HL-60/S4 treated with phorbol 12-myristate 13-acetate at 8.2 ng/mL for 4 days and 3 days (cell line): ENCODE data around the gene PCARE.
"Not testable (repeated sequence)": the region's sequence is repeated elsewhere in the genome, so short reads cannot be mapped to it uniquely, and the experiment has no call there.

Experiments
- in situ Hi-C: fragments of 300-500 bp; cut with MboI; formaldehyde crosslinking; loops from 2 replicates; pipeline ENCODE4 v1.15.0; 2022; ENCODE audit warnings: low sequenced_read_pairs

Gene PCARE

DNA sequence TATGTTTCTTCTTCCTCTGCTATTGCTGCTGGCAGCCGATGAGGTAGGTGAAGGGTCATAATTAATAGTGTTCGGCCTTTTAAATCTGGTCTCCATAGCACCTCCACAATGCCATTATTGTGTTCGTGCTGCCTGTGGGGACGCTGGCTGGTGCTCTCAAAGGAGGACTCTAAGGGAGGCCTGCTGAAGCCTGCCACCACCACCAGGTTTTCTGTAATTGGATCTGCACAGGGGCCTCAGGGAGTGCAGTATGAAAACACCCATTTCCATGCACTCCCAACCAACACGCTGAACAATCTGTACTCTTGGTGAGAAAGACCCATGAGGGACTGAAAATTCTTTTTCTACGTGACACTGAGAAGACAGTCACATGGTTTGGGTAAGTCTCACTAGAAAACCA is 23.2 kb upstream of the PCARE start:
- in situ Hi-C loops = no loop called here

DNA sequence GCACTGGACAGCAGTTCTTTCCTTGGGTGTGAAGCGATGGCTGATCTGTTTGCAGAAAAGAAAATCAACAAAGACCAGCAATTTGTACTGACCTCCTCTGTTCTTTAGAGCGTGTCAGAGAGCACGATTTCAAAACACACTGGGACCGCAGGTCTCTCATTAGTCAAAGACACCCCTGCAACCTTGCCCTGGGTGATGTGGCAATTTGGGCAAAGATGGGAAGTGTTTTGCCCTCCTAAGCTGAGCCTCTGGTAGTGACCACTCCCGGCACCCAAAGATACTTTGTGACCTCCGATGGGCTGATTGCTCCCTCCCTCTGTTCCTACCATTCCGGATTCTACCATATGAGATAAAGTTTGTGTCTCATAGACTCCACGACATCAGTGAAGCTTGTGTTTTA is 22.6 kb upstream of the PCARE start:
- in situ Hi-C loops = no loop called here

DNA sequence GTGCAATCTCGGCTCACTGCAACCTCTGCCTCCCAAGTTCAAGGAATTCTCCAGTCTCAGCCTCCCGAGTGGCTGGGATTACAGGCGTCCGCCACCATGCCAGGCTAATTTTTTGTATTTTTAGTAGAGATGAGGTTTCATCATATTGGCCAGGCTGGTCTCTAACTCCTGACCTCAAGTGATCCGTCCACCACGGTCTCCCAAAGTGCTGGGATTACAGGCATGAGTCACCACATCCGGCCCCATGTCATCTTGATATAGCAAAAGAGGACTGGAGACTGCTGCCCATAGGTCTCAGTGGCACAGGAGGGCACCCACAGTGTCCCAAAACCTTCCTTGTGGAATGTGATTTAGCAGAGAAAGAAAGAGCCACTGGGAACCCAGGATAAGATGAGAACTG is 16.0 kb upstream of the PCARE start:
- in situ Hi-C loops = not testable (repeated sequence)

DNA sequence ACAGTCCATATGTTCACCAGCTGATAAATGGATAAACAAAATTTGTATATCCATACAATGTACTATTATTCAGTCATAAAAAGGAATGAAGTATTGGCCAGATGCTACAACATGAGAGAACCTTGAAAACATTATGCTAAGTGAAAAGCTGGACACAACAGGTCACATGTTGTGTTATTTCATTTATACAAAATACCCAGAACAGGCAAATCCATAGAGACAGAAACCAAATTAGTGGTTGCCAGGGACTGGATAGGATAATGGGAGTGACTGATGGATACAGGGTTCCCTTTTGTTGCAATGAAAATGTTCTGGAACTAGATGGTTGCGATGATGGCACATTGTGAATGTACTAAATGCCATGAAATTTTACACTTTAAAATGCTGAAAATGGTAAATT is 10.2 kb upstream of the PCARE start:
- in situ Hi-C loops = no loop called here

DNA sequence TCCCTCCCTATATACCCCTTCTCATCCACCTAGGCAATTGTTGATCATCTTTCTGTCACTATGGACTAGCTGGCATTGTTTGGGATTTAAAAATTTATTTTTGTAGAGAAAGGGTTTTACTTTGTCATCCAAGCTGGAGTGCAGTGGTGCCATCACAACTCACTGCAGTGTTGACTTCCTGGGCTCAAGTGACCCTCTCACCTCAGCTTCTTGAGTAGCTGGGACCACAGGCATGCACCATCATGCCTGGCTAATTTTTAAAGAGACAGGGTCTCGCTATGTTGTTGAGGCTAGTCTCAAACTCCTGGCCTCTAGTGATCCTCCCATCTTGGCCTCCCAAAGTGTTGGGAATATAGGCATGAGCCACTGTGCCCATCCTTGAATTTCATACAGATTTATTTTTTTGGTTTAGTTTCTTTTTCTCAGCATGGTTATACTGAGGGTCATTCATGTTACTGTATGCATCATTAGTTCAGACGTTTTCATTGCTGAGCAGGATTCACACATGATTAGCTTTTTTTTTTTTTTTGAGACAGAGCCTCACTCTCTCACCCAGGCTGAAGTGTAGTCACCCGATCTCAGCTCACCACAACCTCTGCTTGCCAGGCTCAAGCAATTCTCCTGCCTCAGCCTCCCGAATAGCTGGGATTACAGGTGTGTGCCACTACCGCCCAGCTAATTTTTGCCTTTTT is 8.6 kb upstream of the PCARE start:
- in situ Hi-C loops = no loop called here

DNA sequence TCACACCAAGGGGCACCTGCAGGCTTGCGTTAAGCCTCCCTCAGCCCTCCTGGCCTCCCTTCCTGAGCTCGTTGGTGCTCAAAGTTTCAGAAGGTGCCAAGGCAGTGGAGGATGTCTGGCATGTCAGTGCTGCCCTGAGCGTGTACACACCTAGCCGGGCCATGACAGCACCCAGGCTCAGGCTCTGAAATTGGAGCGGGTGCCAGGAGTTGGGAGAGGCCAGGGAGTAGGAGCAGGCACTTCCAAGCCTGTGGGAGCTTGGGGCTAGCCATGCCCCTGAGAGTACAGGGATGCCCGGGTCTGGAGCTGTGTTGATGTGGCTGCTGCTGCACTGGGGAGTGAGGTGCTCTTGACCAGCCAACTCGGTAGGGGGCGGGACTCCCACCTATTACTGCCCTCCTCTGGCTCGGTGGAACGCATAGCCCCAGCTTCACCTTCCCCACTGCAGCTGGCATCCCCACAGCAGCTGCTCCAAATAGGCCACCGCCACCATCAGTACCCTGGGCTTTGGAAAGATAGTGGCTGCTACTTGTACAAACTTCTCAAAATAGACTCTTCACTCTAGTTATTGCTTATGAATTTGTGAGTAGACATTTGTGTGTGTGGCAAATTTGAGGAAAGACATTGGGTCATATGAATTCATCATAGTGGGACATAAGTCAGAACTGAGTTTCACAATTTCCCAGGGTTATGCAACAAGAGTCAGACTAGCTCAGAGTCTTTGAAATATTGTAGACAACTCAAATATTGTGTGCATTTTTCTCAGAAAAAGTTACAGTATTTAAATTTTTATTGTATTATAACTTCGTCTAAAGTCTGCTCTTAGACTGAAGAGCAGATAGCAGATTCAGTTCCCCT is 6.8 kb upstream of the PCARE start:
- in situ Hi-C loops = no loop called here

DNA sequence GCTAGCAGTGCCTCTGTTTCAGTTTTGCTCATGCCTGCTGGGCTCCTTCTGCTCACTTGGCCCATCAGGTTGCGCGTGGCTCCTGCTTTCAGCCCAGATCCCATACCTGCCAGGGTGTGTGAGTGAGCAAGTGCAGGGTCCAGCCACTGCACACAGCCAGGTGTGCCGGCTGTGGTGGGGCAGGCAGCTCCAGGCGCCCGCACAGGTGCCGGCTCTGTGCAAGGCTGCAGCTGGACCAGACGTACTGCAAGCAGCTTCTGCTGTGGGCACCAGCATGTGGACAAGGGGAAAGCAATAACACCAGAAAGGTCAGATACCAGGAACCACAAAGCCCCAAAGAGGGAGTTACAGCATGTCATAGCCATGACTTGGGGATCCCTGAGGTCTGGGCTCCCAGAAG is 5.6 kb upstream of the PCARE start:
- in situ Hi-C loops = no loop called here

DNA sequence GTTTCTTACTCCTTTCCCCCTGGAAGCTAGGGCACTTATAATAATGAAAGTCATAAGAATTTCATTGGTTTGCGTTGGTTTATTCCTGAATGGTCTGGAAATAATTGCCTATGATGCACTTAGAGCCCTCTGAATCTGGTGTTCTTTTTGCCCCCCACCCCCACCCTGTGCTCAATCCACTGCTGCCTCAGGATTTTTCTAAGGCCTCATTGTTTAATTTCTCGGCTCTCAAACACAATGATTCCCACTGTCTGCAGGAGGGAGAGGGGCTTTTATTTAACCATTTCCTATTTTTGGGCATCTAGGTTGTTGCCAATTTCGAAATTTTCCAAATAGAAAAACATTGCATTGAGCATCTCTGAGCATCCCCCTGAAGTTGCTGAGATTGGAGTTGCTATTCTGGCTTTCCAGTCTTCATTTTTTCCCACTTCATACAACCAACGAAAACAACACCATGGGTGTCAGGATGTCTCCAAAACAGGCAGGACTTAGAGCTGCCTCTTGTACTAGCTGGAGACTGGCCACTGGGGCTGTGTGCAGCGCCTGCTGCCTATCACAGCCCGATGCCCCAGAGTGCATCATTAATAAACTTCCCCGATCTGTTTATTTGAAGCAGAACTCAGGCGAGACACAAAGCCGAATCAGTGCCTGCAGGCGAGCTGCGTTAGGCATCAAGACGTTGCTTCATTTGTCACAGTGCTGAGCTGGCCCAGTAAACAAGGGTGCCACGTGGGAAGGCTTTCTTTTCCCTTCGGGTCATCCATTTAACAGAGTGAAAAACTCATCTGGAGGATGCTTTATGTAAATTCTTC is 1.8 kb upstream of the PCARE start:
- in situ Hi-C loops = no loop called here

DNA sequence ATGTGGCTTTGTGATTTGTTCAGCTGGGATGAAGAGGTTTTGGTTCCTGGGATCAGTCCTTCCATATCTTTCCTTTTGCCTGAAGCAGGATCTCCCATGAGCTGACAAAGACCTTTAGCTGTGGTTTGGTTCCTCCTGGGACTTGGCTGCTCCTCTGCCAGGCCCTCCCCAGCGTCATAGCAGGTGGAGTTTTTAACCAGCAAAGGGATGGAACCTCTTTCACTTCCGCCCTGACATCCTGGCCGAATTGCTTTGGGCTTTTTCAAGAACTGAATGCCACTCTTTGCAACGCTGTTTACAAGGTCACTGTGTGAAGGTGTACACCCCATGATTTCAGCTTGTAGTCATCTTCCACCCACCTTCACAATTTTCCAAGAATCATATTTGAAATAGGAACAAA is 390 bp downstream of the PCARE start:
- in situ Hi-C loops = no loop called here

DNA sequence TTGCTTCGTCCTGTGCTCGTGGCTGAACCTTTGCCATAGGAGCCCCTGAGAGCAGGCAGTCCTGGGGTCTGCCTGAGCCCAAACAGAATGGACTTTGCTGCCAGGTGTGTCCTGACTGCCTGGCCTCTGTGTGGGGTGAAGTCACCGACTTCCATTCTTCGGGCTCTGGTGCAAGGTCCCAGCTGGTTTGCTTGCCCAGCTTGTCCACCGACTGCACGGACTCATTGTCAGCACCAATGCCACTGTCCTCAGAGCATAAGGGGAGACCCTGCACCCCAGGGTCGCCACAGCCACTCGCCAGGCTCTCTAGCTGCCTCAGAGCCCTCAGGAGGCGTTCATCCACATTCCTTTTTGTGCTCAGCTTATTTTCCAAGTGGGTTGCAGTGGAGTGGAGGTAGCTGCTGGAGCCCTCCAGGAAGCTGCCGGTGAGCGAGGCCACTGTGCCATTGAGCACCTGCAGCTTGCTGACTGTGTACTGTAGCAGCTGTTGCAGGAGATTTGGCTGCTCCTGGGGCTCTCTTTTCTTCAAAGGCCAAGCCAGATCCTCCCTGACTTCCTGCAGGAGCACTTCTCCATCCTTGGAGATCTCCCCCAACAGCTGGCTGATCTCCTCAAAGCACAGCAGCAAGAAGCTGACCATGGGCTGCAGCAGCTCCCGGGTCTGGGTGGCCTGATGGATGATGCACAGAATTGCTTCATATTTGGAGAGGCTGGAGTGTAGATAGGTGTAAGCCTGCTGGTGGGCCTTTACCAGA is 1.2 kb downstream of the PCARE start:
- in situ Hi-C loops = no loop called here

DNA sequence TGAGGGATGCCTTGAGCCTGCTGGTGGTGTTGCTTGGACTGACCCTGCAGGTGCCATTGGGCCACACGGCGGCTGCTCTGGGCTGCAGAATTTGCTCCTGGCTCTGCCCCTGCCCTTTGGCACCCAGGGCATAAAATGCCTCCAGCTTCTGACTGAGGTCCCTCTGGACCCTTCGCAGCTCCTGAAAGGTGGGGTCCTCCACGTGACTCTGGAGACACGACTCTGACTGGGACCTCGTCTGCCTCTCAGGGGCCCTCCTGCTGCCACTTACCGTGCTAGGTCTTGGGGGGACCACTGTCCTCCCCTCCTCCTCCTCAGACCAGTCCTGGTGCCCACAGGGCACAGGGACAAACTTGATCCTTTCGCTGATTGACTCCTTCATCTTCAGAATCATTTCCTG is 2.1 kb downstream of the PCARE start:
- in situ Hi-C loops = no loop called here

DNA sequence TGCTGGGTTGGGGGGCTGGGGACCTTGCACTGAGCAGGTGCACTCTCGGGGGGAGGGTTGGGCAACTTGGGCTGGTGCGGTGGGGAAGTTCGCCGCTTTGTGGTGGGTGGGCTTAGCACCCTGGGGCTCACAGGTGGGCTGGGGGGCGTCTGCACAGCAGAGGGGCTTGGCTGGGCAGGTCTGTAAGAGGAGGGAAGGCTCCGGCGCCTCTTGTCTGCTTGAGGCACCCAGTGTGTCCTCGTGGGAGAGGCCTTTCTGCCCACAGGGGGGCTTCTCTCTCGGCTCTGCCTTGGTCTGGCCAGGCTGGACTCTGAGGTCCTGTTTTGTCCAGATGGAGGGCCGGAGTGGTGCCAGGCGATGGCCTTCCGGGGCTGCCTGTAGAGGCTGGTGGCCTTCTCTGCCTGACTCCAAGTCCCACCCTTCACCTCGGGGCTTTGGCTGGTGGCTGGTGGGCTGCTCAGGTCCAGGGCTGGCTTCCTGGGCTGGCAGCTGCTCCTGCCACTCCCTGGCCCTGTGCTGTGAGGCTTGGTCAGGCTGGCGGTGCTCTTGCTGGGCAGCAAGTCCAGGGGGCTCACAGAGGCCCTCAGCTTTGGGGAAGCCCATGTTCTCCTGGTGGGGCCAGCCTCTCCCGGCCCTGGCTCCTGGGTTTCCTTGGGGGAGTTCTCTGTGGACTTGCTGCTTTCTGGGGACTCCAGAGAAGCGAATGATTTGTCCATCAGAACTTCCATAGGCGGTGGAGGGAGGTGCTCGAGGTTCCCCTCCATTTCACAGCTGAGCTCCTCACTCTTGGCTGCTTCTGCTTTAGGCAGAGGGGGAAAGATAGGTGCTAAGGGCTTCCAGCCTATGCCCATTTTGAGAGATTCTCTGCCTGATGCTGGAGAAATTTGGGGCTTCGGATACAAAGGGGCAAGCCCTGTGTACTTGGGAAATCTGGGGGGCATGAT is 3.0 kb downstream of the PCARE start:
- in situ Hi-C loops = no loop called here

DNA sequence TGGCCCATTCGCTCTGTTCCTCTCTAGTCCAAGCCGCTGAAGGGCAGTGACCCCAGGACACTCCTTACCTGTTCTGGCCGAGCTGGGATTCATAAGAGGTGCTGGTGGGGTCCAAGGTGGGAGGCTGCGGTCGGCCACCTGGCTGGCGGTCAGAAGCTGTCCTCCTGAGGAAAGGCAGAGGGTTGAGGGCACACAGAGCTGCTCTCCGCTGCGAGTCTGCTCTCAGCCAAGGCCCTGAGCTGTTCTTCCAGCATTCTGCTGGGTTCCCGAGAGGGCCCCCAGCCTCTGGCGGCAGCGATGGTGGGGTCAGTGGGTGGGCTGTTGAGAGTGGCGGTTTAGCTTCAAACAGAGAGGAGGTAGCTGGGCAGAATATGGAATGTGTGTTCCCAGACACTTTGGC is 3.8 kb downstream of the PCARE start:
- in situ Hi-C loops = no loop called here

DNA sequence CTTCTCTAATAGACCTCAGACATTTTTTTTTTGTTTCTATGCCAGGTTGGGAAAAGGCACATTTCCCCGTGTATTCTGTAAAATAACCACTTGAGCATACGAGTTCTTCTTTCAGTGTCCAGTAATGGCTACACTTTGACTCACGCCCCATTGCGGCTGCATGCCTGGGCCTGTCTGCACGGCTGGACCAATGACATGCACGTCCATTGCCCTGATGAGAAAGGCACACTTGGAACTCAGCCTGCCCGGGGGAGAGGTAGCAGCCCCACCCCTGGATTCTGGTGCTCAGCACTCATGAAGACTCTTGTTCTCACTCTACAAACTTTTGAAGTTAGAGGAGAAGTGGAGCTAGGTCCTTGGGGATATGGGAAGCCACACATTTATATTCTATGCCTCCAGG is 5.8 kb downstream of the PCARE start:
- in situ Hi-C loops = no loop called here

DNA sequence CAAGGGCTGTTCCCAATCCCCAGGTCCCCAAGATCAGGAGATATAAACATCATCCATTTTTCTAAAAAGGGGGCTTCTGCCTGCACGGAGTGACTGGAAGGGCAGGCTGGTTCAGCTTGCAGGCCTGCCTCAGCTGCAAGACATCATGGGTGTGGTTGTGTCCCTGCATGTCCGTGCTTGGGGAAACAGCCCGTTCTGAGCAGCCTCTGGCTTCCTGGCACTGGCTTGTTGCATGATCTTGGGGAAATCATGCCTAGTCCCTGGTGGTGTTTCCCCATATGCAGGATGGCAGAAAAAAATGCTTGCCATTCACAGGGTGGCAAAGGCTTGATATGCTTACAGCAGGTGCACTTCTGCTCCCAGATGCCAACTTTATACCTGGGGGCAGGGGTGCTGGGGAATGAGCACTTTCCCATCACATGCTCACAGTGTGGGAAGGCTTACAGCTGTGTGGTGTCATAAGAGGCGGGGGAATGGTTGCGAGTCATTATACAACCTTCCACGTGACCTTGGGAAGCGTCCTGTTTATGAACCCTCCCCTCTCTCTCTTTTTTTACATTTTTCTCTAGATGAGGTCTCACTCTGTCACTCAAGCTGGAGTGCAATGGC is 7.2 kb downstream of the PCARE start:
- in situ Hi-C loops = no loop called here

DNA sequence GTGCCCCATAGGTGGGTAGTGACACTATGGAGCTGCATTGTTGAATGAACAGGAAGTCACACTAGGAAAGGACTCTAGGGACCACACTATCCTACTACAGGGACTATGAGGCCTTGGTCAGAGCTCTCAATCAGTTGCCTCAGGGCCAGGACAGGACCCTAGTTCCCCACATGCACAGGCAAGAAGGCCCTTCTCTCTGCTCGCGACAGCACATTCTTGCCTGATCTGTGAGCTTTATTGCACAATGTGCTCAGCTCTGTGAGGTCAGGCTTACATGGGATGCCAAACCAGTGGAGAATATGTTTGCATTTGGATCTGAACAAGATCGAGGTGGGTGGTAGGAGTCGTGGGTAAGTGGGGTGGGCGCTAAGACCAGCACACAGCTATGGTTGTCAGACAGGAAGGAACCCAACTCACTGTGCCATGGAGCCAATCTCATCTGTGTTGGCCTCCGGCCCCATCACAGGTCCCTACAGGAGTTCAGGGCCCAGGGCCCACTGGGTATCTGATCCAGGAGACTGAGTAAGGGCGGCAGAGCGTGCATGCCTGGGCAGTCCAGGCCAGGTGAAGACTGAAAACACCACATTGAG is 8.0 kb downstream of the PCARE start:
- in situ Hi-C loops = no loop called here

DNA sequence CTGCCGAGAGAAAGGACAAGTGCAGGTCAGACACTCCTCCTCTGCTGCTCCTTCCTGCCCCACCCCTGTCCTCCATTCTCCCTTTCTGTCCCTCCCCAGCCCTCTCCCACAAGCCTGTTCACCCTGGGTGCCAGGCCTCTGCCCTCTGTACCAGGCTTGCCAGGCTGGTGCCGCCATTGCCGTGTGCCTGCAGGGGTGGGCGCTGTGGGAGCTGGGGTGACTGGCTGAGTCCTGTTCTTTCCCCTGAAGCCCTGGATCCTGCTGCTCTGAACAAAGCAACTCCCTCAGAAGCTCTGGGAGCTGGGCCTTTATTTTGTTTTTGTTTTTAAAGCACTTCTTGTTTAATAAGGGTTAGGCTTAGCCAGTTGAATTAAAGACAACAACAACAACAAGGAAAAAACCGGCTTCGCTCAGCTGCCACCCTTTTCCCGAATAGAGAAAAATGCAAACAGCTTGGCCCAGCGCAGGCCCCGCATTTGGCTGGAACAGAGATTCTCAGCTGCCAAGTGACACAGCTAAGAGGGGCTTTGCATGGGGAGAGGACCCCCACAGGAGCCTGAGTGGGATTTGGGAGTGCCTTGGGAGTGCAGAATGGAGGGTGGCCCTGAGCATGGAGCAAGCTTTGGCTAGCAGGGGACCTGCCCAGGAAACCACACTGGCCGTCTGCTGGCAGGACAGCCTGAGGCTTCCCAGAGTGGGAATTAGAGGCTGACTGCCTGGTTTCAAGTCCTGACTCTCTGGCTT is 9.1 kb downstream of the PCARE start:
- in situ Hi-C loops = no loop called here

DNA sequence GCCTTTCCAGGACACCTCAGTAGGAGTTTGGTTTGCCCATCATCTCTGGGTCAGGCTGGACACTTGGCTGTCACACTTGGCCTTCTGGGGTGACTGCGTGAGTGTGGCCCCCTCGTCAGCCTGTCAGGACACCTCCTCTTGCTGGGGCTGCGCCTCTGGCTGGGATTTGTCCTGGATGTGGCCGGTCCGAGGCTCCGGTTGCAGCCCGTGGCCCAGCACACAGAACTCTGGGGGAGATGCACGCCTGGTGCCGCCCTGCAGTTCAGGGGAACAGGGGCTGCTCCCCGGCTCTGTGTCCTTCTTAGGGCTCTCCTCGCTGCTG is 9.6 kb downstream of the PCARE start:
- in situ Hi-C loops = no loop called here

DNA sequence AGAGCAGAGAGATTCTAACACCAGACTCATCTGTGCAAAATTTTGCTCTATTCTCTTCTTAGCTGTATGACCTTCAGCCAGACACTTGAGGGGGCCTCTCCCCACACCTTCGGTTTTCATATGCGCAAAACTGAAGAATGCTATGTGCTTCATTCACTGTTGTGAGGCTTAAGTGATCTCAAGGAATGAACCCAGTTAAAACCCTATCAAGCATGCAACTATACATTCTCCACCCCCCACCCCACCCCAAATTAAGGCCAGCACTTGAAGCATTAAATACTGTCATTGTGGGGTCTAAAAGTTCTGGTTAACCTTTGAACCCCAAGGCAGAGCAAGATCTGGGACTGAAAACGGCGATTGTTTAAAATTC is 10.0 kb downstream of the PCARE start:
- in situ Hi-C loops = no loop called here
